Measurements from ENCODE around the gene POLD3.

DNA sequence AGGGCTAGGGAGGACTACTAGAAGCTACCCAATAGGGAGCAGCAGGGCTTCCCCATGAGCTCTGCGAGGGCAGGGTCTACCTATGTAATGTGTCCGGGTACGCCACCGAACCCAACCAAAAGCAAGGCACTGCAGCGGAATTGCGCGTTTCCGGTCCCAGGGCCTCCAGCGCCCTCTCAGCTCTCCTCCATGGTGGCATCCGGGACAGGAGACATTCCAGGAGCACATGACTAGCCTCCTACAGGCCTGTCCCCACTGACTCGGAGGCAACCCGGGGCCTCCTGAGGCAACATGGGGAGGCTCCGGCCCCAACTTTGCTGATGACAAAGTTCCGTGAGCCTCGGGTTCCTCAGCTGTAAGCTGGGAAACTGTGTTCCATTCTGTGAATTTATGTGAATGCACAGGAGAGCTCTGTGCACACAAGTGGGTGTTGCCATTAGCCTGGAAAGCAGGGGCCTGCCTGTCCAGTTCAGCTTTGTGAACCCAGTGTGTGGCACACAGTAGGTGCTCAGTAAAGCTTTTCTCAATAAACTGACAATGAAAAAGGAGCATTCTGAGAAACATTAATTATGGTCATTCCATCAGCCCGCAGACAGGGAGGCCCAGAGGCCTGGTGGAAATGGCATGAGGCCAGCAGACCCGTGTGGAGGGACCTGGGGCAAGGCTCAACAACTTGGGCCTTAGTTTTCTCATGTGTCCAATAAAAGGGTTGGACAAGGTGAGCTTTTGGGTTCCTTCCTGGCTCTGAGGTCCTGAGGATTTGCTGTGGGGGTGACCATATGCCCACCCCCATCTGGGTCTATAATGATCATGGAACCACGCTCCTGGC is 88.5 kb downstream of the POLD3 start:
- TF ChIP-seq, protein P1, sequence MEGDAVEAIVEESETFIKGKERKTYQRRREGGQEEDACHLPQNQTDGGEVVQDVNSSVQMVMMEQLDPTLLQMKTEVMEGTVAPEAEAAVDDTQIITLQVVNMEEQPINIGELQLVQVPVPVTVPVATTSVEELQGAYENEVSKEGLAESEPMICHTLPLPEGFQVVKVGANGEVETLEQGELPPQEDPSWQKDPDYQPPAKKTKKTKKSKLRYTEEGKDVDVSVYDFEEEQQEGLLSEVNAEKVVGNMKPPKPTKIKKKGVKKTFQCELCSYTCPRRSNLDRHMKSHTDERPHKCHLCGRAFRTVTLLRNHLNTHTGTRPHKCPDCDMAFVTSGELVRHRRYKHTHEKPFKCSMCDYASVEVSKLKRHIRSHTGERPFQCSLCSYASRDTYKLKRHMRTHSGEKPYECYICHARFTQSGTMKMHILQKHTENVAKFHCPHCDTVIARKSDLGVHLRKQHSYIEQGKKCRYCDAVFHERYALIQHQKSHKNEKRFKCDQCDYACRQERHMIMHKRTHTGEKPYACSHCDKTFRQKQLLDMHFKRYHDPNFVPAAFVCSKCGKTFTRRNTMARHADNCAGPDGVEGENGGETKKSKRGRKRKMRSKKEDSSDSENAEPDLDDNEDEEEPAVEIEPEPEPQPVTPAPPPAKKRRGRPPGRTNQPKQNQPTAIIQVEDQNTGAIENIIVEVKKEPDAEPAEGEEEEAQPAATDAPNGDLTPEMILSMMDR (IDR thresholded peaks at IDR 0.05) = no peak
- no peak for TF ChIP-seq POLR2A (IDR thresholded peaks at IDR 0.05)
- TF ChIP-seq POLR2AphosphoS5 (IDR thresholded peaks at IDR 0.05; ENCODE audit: insufficient read depth in 1 of 2, low read depth in 1 of 2) = no peak
